Activated CD8-positive, alpha-beta memory T cell treated with anti-CD3 and anti-CD28 coated beads for 36 hours (primary cell): ENCODE measurements around the gene MAN1A2. TPM values are rescaled to one million over a fixed set of nuclear protein-coding genes. Genes with fewer than 3 reads are reported as not detected.
"Not testable (repeated sequence)": the region's sequence is repeated elsewhere in the genome, so short reads cannot be mapped to it uniquely, and the experiment has no call there.

Experiments
- CTCF ChIA-PET: fragments of 350-600 bp; sonication (Branson Sonifier 250); formaldehyde crosslinking; loops from one replicate; lab custom pipeline; 2021; ENCODE audit warnings: antibody characterized with exemption; lab: Charles Lee
- POLR2A ChIA-PET: fragments of 350-600 bp; sonication (Branson Sonifier 250); formaldehyde crosslinking; loops from one replicate; lab custom pipeline; 2021; ENCODE audit warnings: antibody characterized with exemption; lab: Charles Lee
- total RNA-seq, 2 experiments: library from RNA; stranded (reverse); gene quantifications; one replicate each; pipeline ENCODE4 v1.2.3, GENCODE V29; 2021

Gene MAN1A2
- total RNA-seq, 2 experiments from 2014 or later, result 24.5 to 24.8 TPM

DNA sequence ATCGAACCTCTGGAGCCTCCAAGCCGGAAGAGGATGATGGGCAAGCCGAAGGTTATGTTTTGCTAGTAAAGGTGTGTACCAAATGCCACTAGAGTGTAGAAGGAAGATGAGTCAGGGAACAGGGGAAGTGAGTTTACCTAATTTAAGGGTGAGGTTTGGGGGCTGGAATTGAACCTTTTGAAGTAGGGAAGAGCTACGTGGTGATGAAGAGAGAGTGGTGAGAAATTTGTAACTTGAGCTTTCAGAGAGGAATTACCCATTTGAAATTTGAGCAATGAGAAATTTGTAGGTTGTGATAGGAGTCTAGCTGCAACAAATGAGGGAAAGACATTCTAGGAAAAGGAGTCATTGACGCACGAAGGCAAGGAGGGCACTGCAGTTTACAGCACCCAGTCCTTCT lies 168.6 kb downstream of the MAN1A2 start:
- CTCF ChIA-PET, result interaction anchor here (0.8 to 4.6 kb wide), 12 partner anchors 10 to 225 kb away, joined by 3 to 30 read pairs (median 6); no protein-coding TSS in a partner anchor
- POLR2A ChIA-PET, result no interaction called here

DNA sequence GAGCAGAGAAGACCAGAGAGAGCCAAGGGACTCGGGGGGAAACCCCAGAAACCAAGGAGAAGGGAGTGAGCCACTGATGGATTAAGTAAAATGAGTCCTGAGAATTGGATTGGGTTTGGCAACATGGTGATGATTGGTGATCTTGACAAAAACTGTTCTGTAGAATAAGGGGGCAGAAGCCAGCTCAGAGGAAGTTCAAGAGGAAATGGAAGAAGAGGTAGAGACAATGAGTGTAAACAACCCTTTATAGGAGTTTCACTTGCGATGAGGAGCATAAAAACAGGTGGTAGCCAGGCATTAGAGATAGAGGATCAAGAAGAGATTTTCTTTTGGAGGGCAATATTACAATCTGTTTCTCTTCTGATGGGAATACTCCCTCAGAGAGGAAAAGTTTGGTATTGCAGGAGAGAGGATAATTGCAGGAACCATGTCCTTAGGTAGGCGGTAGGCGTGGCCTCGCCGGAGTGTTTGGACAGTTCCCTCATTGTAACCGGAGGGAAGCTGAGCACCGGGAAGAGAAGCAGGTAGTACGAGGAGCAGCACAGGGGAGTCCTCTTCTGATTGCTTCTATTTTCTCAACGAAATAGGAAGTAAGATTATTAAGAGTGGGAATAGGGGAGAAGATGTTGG lies 170.2 kb downstream of the MAN1A2 start:
- ChIA-PET POLR2A (interaction anchor here (0.7 kb wide), 1 partner anchor 141 kb away, joined by 9 read pairs; no protein-coding TSS in a partner anchor), CTCF (interaction anchor here (4.6 kb wide), 1 partner anchor 217 kb away, joined by 27 read pairs; no protein-coding TSS in a partner anchor)

GRCh38 chr1:117540532-117540931 lies 173.3 kb downstream of the MAN1A2 start:
- ChIA-PET CTCF (interaction anchor here (1.5 kb wide), 1 partner anchor 67 kb away, joined by 4 read pairs; no protein-coding TSS in a partner anchor), POLR2A (no interaction called here)

DNA sequence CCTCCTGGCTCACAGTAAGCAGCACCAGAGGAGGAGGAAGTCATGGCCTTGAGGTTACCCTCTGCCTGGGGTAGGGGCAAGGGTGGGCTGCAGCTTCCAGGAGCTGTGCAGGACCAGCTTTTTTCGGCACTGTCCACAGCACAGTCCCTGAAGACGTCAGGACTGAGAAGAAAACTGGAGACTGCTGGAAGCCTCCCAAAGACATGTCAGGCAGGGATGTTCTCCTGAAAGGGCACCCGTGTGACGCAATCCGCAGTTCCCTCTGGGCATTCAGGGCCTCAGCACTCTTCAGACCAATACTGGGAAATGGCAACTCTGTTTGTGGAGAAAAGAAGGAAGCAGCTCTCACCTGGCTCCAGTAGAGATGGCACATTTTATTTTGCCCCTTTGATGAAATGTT lies 173.8 kb downstream of the MAN1A2 start:
- ChIA-PET CTCF (interaction anchor here (1.4 kb wide), 1 partner anchor 8 kb away, joined by 3 read pairs; no protein-coding TSS in a partner anchor), POLR2A (no interaction called here)

DNA sequence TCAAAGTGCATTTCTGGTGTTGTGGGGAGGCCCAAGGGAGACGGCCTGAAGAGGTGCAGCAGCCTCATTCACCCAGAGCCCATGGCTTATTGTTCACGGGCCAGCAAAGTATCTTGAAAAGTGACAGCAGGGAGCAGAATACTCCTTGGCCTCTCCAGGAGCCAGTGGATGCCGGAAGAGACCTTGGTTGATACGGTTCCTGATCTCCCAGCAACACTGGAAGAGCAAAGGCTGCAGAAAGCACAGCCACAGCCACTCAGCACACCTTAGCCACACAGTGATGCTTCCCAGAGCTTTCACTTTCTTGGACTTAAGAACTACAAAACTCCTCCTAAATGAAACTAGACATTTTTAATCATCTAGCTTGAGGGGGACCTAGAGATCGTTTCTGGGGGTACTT lies 174.3 kb downstream of the MAN1A2 start:
- ChIA-PET POLR2A (interaction anchor here (0.7 kb wide), 1 partner anchor 27 kb away, joined by 11 read pairs; no protein-coding TSS in a partner anchor), CTCF (interaction anchor here (1.0 to 1.4 kb wide), 3 partner anchors 9 to 212 kb away, joined by 3 read pairs; no protein-coding TSS in a partner anchor)

DNA sequence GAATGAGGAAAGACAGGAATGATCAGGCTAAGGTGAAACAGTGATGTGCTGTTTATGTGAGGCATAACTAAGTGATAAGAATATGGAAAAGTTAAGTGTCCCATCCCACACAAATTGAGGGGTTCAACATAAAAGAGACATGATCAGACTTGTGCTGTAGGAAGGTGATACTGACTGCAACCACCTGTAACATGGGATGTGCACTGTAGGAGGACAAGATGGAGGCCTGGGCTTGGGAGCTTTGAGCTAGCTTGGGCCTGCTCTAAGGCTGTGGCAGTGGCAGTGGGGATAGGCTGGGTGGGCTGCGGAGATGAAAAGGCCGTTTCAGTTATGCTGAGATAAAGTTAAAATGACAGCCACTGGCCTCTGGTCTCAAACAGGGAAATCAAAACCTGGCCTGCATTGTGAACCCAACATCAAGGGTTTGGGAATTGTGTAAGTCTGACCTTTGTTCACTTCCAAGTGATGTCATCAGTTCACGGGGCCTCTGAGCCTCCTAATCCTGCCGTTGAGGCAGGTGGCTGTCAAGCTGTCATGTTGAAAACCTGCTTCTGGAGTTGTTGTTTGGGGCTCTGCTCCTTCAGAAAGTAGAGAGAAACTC lies 177.4 kb downstream of the MAN1A2 start:
- ChIA-PET POLR2A (no interaction called here), CTCF (interaction anchor here (1.2 to 1.3 kb wide), 2 partner anchors 9 to 10 kb away, joined by 3 to 6 read pairs; no protein-coding TSS in a partner anchor)

GRCh38 chr1:117546467-117546866 lies 179.2 kb downstream of the MAN1A2 start:
- CTCF ChIA-PET, result no interaction called here
- POLR2A ChIA-PET, result no interaction called here

GRCh38 chr1:117553471-117553870 lies 186.2 kb downstream of the MAN1A2 start:
- POLR2A ChIA-PET, result no interaction called here
- CTCF ChIA-PET, result no interaction called here

GRCh38 chr1:117555806-117556205 lies 188.6 kb downstream of the MAN1A2 start:
- ChIA-PET POLR2A (no interaction called here), CTCF (no interaction called here)

GRCh38 chr1:117556341-117556740 lies 189.1 kb downstream of the MAN1A2 start:
- ChIA-PET CTCF (no interaction called here), POLR2A (no interaction called here)

GRCh38 chr1:117556976-117557375 lies 189.7 kb downstream of the MAN1A2 start:
- ChIA-PET POLR2A (no interaction called here), CTCF (no interaction called here)

- POLR2A ChIA-PET, CTCF ChIA-PET: not testable (repeated sequence)
These were observed 191.2 kb downstream of the MAN1A2 start for GRCh38 chr1:117558451-117558850.

DNA sequence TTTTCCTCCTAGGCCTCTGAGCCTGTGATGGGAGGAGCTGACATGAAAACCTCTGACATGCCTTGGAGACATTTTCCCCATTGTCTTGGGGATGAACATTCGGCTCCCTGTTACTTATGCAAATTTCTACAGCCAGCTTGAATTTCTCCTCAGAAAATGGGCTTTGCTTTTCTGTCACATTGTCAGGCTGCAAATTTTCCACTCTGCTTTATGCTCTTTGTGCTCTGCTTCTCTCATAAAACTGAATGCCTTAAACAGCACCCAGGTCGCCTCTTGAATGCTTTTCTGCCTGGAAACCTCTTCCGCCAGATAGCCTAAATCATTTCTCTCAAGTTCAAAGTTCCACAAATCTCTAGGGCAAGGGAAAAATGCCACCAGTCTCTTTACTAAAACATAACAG lies 191.9 kb downstream of the MAN1A2 start:
- ChIA-PET CTCF (no interaction called here), POLR2A (no interaction called here)

GRCh38 chr1:117559985-117560384 lies 192.7 kb downstream of the MAN1A2 start:
- POLR2A ChIA-PET, result no interaction called here
- CTCF ChIA-PET, result no interaction called here

DNA sequence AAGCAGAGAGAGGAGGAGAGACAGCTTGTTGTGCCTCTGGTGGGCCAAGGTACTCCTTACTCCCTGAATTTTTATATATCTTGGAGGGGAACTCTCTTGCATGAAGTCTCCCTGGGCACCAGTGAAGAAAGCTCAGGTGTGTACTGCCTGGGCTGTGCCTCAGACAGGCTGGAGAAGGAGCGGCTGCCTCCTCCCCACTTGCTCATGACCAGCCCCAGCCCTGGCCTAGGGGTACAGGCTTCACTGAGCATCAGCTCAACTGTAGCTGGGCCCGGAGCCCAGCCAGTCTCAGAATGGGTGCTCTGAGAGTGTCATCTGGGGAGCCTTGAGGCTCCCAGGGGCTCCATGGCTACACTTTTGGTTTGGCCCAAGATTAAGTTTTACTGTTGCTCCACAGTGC lies 193.8 kb downstream of the MAN1A2 start:
- ChIA-PET POLR2A (no interaction called here), CTCF (interaction anchor here (0.6 kb wide), 1 partner anchor 19 kb away, joined by 3 read pairs; no protein-coding TSS in a partner anchor)

- CTCF ChIA-PET, result interaction anchor here (0.6 kb wide), 1 partner anchor 20 kb away, joined by 3 read pairs; no protein-coding TSS in a partner anchor
- POLR2A ChIA-PET, result no interaction called here
These were observed 194.3 kb downstream of the MAN1A2 start for GRCh38 chr1:117561551-117561950.

DNA sequence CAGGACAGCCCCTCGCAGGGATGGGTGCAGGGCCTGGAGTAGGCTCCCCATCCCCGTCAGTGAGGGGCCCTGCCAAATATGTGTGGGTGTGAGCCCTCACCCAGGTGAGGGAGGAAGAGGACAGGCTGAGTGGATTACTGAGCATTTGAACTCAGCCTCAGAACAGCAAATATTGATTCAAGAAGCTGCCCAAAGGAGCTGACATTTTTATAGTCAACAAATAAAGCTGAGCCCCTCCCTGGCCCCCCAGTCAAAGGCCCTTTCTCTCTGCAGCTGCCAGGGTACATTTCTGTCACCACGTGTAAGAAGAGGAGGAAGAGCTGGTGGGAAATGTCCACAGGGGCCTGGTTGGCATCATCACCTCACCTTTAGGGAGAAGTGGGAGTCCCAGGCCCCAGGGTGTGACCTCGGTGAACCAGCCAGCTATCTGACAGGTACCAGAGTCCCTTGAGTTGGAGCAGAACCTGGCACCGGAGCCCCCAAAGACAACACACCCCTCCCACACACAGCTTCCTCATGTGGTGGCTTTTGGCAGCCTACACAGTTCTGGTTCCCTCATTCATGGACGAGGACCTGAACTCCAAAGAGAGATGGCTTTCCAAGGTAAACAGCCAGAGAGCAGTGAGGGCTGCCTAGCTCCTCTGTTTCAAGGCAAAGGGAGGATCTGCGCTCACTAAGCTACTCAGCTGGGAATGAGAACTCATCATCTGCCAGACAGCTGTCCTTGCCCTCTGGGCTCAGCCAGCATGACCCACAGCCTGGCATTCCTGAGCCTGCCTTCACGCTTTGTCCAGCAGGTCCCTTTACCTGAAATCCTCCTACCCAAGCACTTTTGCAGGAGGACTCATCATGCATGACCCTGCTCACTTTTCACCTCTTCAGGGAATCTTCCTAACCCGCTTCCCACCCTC lies 195.6 kb downstream of the MAN1A2 start:
- POLR2A ChIA-PET, result no interaction called here
- CTCF ChIA-PET, result no interaction called here

- CTCF ChIA-PET, result no interaction called here
- POLR2A ChIA-PET, result no interaction called here
These were observed 196.2 kb downstream of the MAN1A2 start for GRCh38 chr1:117563492-117563875.

GRCh38 chr1:117564227-117565075 lies 197.2 kb downstream of the MAN1A2 start:
- ChIA-PET POLR2A (no interaction called here), CTCF (no interaction called here)
